ENCODE results near the gene EIF5B. TPM values are rescaled to one million over a fixed set of nuclear protein-coding genes. Genes with fewer than 3 reads are reported as not detected.

Gene EIF5B
- total and polyA plus RNA-seq, 2 experiments from 2014 or later: 18.3 to 19.1 TPM

DNA sequence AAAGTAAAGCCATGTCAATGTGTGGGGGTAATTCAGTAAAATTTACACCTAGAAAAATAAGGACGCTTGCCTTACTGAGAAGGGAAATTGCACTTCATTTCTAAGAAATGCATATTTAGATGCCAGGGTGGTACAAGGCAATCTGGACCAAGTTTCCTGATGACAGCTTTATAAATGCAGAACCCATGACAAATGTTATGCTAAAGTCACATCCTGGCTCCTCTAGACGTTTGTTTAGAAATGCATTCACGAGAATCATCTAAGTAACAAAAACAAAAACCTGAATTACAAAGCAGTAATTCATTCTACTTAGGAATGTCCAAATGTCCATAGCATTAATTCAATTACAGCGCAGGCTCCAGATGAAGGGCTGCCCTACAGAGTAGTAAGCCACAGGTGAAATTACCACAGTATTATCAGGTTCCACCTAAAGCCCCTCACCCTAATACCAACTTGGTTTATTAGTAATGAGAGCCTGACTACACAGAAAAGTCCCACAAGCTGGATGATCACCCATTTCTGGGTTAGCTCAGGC, 102.8 kb downstream of the EIF5B start:
- Histone ChIP-seq H3K4me2 (no peak overlapping the region), H3K9me3 (ENCODE audit: low read depth) (no peaks in the 10 kb centered on the region), H4K20me1 (ENCODE audit: insufficient read depth, poor library complexity, severe bottlenecking) (no peaks in the 10 kb centered on the region), H3K36me3 (replicated peaks; ENCODE audit: insufficient read depth, low read depth) (no peaks in the 10 kb centered on the region), H3K9me2 (replicated peaks; ENCODE audit: insufficient read depth) (no peaks in the 10 kb centered on the region), H3K27ac (no peak overlapping the region), H3K4me1 (ENCODE audit: insufficient read depth) (no peaks in the 10 kb centered on the region), H3K27me3 (no peaks in the 10 kb centered on the region), H3K4me3 (no peak overlapping the region), H2AFZ (no peak overlapping the region), H3K79me2 (peaks cover 2% of the 10 kb centered on the region)
- no peak for DNase-seq (ENCODE audit: low spot score)
- 86% methylated on average over 4 of the region's 4 CpGs for WGBS (ENCODE audit: low lambda C conversion rate, missing lambda C conversion rate)
- TF ChIP-seq EZH2 (IDR thresholded peaks at IDR 0.05; ENCODE audit: borderline replicate concordance): no peak
- no peak for TF ChIP-seq EZH2phosphoT487 (IDR thresholded peaks at IDR 0.05; ENCODE audit: low read depth, severe bottlenecking, unreplicated experiment)
- TF ChIP-seq, protein P1, sequence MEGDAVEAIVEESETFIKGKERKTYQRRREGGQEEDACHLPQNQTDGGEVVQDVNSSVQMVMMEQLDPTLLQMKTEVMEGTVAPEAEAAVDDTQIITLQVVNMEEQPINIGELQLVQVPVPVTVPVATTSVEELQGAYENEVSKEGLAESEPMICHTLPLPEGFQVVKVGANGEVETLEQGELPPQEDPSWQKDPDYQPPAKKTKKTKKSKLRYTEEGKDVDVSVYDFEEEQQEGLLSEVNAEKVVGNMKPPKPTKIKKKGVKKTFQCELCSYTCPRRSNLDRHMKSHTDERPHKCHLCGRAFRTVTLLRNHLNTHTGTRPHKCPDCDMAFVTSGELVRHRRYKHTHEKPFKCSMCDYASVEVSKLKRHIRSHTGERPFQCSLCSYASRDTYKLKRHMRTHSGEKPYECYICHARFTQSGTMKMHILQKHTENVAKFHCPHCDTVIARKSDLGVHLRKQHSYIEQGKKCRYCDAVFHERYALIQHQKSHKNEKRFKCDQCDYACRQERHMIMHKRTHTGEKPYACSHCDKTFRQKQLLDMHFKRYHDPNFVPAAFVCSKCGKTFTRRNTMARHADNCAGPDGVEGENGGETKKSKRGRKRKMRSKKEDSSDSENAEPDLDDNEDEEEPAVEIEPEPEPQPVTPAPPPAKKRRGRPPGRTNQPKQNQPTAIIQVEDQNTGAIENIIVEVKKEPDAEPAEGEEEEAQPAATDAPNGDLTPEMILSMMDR (IDR thresholded peaks at IDR 0.05; ENCODE audit: poor library complexity): no peak

DNA sequence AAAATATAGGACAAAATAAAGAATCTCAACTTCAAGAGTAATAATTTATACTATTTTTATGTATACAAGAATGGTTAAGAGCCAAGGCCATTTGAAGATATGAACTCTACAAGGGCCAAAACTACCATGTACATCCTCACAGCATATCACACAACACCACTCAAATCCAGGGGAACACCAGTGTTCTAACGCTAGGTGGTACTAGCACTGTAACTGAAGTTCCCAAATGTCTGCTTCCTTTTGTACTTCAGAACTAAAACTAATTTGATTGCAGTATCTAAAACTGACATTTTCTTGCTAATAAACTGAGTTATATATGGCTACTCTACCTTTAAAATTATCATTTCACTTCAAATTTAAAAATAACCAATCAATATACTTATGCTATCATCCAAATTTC, 105.6 kb downstream of the EIF5B start:
- H4K20me1 ChIP-seq (ENCODE audit: insufficient read depth, poor library complexity, severe bottlenecking): no peaks in the 10 kb centered on the region
- DNase-seq (ENCODE audit: low spot score): no peak
- H3K27me3 ChIP-seq: no peaks in the 10 kb centered on the region
- 60% methylated on average over 1 of the region's 1 CpG for WGBS (ENCODE audit: low lambda C conversion rate, missing lambda C conversion rate)
- no peaks in the 10 kb centered on the region for H3K36me3 ChIP-seq (replicated peaks; ENCODE audit: insufficient read depth, low read depth)
- H3K27ac ChIP-seq: no peak overlapping the region
- no peaks in the 10 kb centered on the region for H3K9me2 ChIP-seq (replicated peaks; ENCODE audit: insufficient read depth)
- no peak overlapping the region for H2AFZ ChIP-seq
- TF ChIP-seq, protein P1 (IDR thresholded peaks at IDR 0.05; ENCODE audit: poor library complexity): peak; percentile 34
- no peak for TF ChIP-seq EZH2phosphoT487 (IDR thresholded peaks at IDR 0.05; ENCODE audit: low read depth, severe bottlenecking, unreplicated experiment)
- H3K9me3 ChIP-seq (ENCODE audit: low read depth): no peaks in the 10 kb centered on the region
- no peaks in the 10 kb centered on the region for H3K4me1 ChIP-seq (ENCODE audit: insufficient read depth)
- no peak overlapping the region for H3K4me3 ChIP-seq
- H3K4me2 ChIP-seq: no peak overlapping the region
- peaks cover 16% of the 10 kb centered on the region for H3K79me2 ChIP-seq

DNA sequence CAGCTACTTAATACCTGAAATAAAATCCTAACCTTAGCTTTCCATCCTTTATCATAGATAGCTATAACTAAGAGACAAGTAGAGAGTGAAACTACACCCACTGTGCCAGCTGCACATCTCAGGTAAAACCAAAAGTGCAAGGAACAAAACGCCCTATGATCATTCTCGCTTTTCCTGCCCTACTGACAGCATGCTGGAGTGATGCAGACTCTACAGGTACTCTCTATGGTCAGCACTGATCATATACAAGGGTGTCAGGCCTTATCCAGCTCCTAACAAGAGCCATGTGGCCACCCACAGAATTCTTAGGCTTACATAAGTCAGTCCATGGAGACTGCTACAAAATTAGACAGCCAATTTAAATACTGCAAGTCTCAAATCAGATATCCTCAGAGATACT, 107.0 kb downstream of the EIF5B start:
- Histone ChIP-seq H3K4me1 (ENCODE audit: insufficient read depth) (no peaks in the 10 kb centered on the region), H3K4me2 (no peak overlapping the region), H3K36me3 (replicated peaks; ENCODE audit: insufficient read depth, low read depth) (no peaks in the 10 kb centered on the region), H4K20me1 (ENCODE audit: insufficient read depth, poor library complexity, severe bottlenecking) (no peaks in the 10 kb centered on the region), H2AFZ (no peak overlapping the region), H3K27me3 (no peaks in the 10 kb centered on the region), H3K9me3 (ENCODE audit: low read depth) (no peaks in the 10 kb centered on the region), H3K27ac (no peak overlapping the region), H3K9me2 (replicated peaks; ENCODE audit: insufficient read depth) (no peaks in the 10 kb centered on the region), H3K4me3 (no peak overlapping the region), H3K79me2 (peaks cover 16% of the 10 kb centered on the region)
- WGBS (ENCODE audit: low lambda C conversion rate, missing lambda C conversion rate): 100% methylated on average over 2 of the region's 2 CpGs
- no peak for DNase-seq (ENCODE audit: low spot score)
- TF ChIP-seq EZH2 (IDR thresholded peaks at IDR 0.05; ENCODE audit: borderline replicate concordance) (no peak), EZH2phosphoT487 (IDR thresholded peaks at IDR 0.05; ENCODE audit: low read depth, severe bottlenecking, unreplicated experiment) (no peak)

DNA sequence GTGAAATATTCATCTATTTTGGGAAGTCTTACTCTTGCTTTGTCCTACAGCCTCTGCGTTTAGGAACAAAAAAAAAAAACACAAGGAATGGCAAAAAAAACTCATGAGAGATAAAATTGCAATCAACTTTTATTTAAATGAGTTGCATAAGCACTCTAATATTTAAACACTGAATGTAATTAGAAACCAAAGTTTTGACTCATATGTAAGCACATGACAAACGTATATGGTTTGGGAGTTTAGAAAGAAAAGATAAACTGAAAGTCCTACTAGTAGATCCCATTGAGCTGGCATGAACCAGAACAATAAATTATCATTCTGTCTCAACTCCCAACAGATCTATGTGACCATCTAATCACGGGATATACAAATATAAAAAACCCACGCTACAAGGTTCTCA, 107.9 kb downstream of the EIF5B start:
- H4K20me1 ChIP-seq (ENCODE audit: insufficient read depth, poor library complexity, severe bottlenecking): no peaks in the 10 kb centered on the region
- no peak overlapping the region for H3K4me3 ChIP-seq
- no peak overlapping the region for H3K27ac ChIP-seq
- H3K4me2 ChIP-seq: no peak overlapping the region
- H3K9me3 ChIP-seq (ENCODE audit: low read depth): no peaks in the 10 kb centered on the region
- 69% methylated on average over 4 of the region's 4 CpGs for WGBS (ENCODE audit: low lambda C conversion rate, missing lambda C conversion rate)
- no peaks in the 10 kb centered on the region for H3K27me3 ChIP-seq
- H3K4me1 ChIP-seq (ENCODE audit: insufficient read depth): no peaks in the 10 kb centered on the region
- TF ChIP-seq EZH2 (IDR thresholded peaks at IDR 0.05; ENCODE audit: borderline replicate concordance) (no peak), EZH2phosphoT487 (IDR thresholded peaks at IDR 0.05; ENCODE audit: low read depth, severe bottlenecking, unreplicated experiment) (no peak)
- TF ChIP-seq, protein P1 (IDR thresholded peaks at IDR 0.05; ENCODE audit: poor library complexity): no peak
- H3K9me2 ChIP-seq (replicated peaks; ENCODE audit: insufficient read depth): no peaks in the 10 kb centered on the region
- no peak for DNase-seq (ENCODE audit: low spot score)
- peaks cover 16% of the 10 kb centered on the region for H3K79me2 ChIP-seq
- H2AFZ ChIP-seq: no peak overlapping the region
- H3K36me3 ChIP-seq (replicated peaks; ENCODE audit: insufficient read depth, low read depth): no peaks in the 10 kb centered on the region

Measured in hepatocyte (in vitro differentiated cells).